ENCODE measurements around the gene LYPD3.
"Not testable (repeated sequence)": the region's sequence is repeated elsewhere in the genome, so short reads cannot be mapped to it uniquely, and the experiment has no call there.

The LYPD3 gene

GRCh38 chr19:43465468-43466120 is at the start of gene LYPD3:
Gene LYPD3 (minus strand): TSS chr19:43465608. CDS start chr19:43465571, 37 bp downstream.
- DNase-seq = no peak

GRCh38 chr19:43512399-43512798 is 47.0 kb upstream of the LYPD3 start:
- DNase-seq = not testable (repeated sequence)

- DNase-seq = no peak
Observed at GRCh38 chr19:43511324-43511723, 45.9 kb upstream of the LYPD3 start.

GRCh38 chr19:43510713-43511112 is 45.3 kb upstream of the LYPD3 start:
- no peak for DNase-seq

- DNase-seq = no peak
Observed at GRCh38 chr19:43507880-43508279, 42.5 kb upstream of the LYPD3 start.

GRCh38 chr19:43506629-43507028 is 41.2 kb upstream of the LYPD3 start:
- no peak for DNase-seq

GRCh38 chr19:43505941-43506340 is 40.5 kb upstream of the LYPD3 start:
- DNase-seq = no peak

- DNase-seq = no peak
Observed at GRCh38 chr19:43505186-43505456, 39.7 kb upstream of the LYPD3 start.

- DNase-seq = no peak
Observed at GRCh38 chr19:43504426-43505185, 39.2 kb upstream of the LYPD3 start, which contains the start of gene PHLDB3. Gene PHLDB3 (minus strand): TSS chr19:43504746. CDS start chr19:43504118, 628 bp downstream.

GRCh38 chr19:43503501-43504425 is 38.4 kb upstream of the LYPD3 start:
- DNase-seq = peak; percentile 23

GRCh38 chr19:43502419-43502976 is 37.1 kb upstream of the LYPD3 start:
- DNase-seq = no peak

- no peak for DNase-seq
Observed at GRCh38 chr19:43501661-43502418, 36.4 kb upstream of the LYPD3 start.

- no peak for DNase-seq
Observed at GRCh38 chr19:43499042-43499441, 33.6 kb upstream of the LYPD3 start.

GRCh38 chr19:43498233-43498842 is 32.9 kb upstream of the LYPD3 start:
- no peak for DNase-seq

- no peak for DNase-seq
Observed at GRCh38 chr19:43496960-43497359, 31.6 kb upstream of the LYPD3 start.

GRCh38 chr19:43495082-43495481 is 29.7 kb upstream of the LYPD3 start:
- DNase-seq = no peak

- no peak for DNase-seq
Observed at GRCh38 chr19:43490759-43491158, 25.4 kb upstream of the LYPD3 start.

- no peak for DNase-seq
Observed at GRCh38 chr19:43489979-43490599, 24.7 kb upstream of the LYPD3 start.

GRCh38 chr19:43489310-43489709 is 23.9 kb upstream of the LYPD3 start:
- DNase-seq = no peak

- DNase-seq = no peak
Observed at GRCh38 chr19:43488179-43488578, 22.8 kb upstream of the LYPD3 start.

- no peak for DNase-seq
Observed at GRCh38 chr19:43486412-43486811, 21.0 kb upstream of the LYPD3 start.

GRCh38 chr19:43485951-43486350 is 20.5 kb upstream of the LYPD3 start:
- no peak for DNase-seq

Measured in NCI-H524 treated with DMSO at 0.1 percent for 48 hours (cell line).